Lower lobe of right lung (tissue), 2 donors: ENCODE results near the gene SMURF1. TPM values are rescaled to one million over a fixed set of nuclear protein-coding genes. Genes with fewer than 3 reads are reported as not detected.

ENCODE experiments used
- ATAC-seq, 2 donors: fragments of 200-7000 bp; cut with Tn5 transposase; one replicate each; pipeline ENCODE4 v1.9.1; 2020 to 2022; ENCODE audit warnings: mild to moderate bottlenecking in 2 of 2, moderate library complexity in 2 of 2
- DNase-seq: peaks from one replicate; pipeline ENCODE4 v3.0.0-alpha.2; 2020
- H3K27ac ChIP-seq: fragments of 200-600 bp; one replicate; pipeline ENCODE4 v1.8.0; 2022
- H3K27me3 ChIP-seq: fragments of 200-600 bp; one replicate; pipeline ENCODE4 v1.8.0; 2022; ENCODE audit warnings: low read depth
- H3K36me3 ChIP-seq: fragments of 200-600 bp; one replicate; pipeline ENCODE4 v1.8.0; 2022; ENCODE audit warnings: mild to moderate bottlenecking
- H3K4me1 ChIP-seq: fragments of 200-600 bp; one replicate; pipeline ENCODE4 v1.8.0; 2022
- H3K4me3 ChIP-seq: fragments of 200-600 bp; one replicate; pipeline ENCODE4 v1.8.0; 2022; ENCODE audit warnings: mild to moderate bottlenecking
- H3K9me3 ChIP-seq: fragments of 200-600 bp; one replicate; pipeline ENCODE4 v1.8.0; 2022
- CTCF ChIP-seq: fragments of 200-600 bp; IDR thresholded peaks from one replicate; pipeline ENCODE4 v1.8.0; 2022; ENCODE audit warnings: antibody characterized with exemption, mild to moderate bottlenecking
- intact Hi-C: fragments of 100-400 bp; cut with DNase I; formaldehyde crosslinking; loops from one replicate; pipeline ENCODE4 v1.11.0; 2022
- total RNA-seq: library from RNA; stranded (reverse); fragmentation: NEBNext Ultra II Directional; extraction: Animal tissue kit (Norgen Biotek cat#: 25700); gene quantifications from one replicate; pipeline ENCODE4 v1.2.1, GENCODE V29; 2021
- donor health status: DM: no; HTN: yes; CAD: no; lungs with severe emphysema.

Gene SMURF1
- total RNA-seq, 1 donor from 2014 or later = 32.0 TPM

- H3K4me1 ChIP-seq = no peaks in the 10 kb centered on the region
- H3K36me3 ChIP-seq = no peaks in the 10 kb centered on the region
- no peak overlapping the region for H3K4me3 ChIP-seq
- TF ChIP-seq CTCF = no peak
- DNase-seq = no peak
- no peaks in the 10 kb centered on the region for H3K9me3 ChIP-seq
- ATAC-seq = no peak
- H3K27ac ChIP-seq = no peak overlapping the region
- intact Hi-C loops = no loop called here
- H3K27me3 ChIP-seq = no peaks in the 10 kb centered on the region
Observed at GRCh38 chr7:99089914-99090629, 53.8 kb downstream of the SMURF1 start.

GRCh38 chr7:99086944-99087343 is 57.0 kb downstream of the SMURF1 start:
- H3K27ac ChIP-seq = no peak overlapping the region
- TF ChIP-seq CTCF = no peak
- H3K4me1 ChIP-seq = peaks cover 17% of the 10 kb centered on the region
- no peak for ATAC-seq
- intact Hi-C loops = no loop called here
- no peak overlapping the region for H3K4me3 ChIP-seq
- DNase-seq = no peak
- no peaks in the 10 kb centered on the region for H3K36me3 ChIP-seq
- H3K9me3 ChIP-seq = no peaks in the 10 kb centered on the region
- no peaks in the 10 kb centered on the region for H3K27me3 ChIP-seq

GRCh38 chr7:99086532-99086931 is 57.4 kb downstream of the SMURF1 start:
- no peaks in the 10 kb centered on the region for H3K9me3 ChIP-seq
- no peak overlapping the region for H3K27ac ChIP-seq
- no peak overlapping the region for H3K4me3 ChIP-seq
- no peaks in the 10 kb centered on the region for H3K27me3 ChIP-seq
- ATAC-seq (no peak), DNase-seq (no peak)
- H3K36me3 ChIP-seq = no peaks in the 10 kb centered on the region
- peaks cover 17% of the 10 kb centered on the region for H3K4me1 ChIP-seq
- no peak for TF ChIP-seq CTCF
- intact Hi-C loops = no loop called here

- intact Hi-C loops = no loop called here
- Histone ChIP-seq H3K36me3 (no peaks in the 10 kb centered on the region), H3K27ac (no peak overlapping the region), H3K27me3 (no peaks in the 10 kb centered on the region), H3K4me3 (no peak overlapping the region), H3K9me3 (no peaks in the 10 kb centered on the region), H3K4me1 (peaks cover 39% of the 10 kb centered on the region)
- no peak for DNase-seq
- ATAC-seq = no peak
- TF ChIP-seq CTCF = no peak
Observed at GRCh38 chr7:99083733-99084132, 60.2 kb downstream of the SMURF1 start.

GRCh38 chr7:99083068-99083651 is 60.7 kb downstream of the SMURF1 start:
- Histone ChIP-seq H3K36me3 (no peaks in the 10 kb centered on the region), H3K9me3 (no peaks in the 10 kb centered on the region), H3K4me3 (no peak overlapping the region), H3K27me3 (no peaks in the 10 kb centered on the region), H3K4me1 (peaks cover 42% of the 10 kb centered on the region), H3K27ac (no peak overlapping the region)
- ATAC-seq = no peak
- intact Hi-C loops = no loop called here
- DNase-seq = no peak
- TF ChIP-seq CTCF = no peak
